ENCODE results near the gene TOR2A. TPM values are rescaled to one million over a fixed set of nuclear protein-coding genes. Genes with fewer than 3 reads are reported as not detected.
A peak's percentile ranks its signal among the peaks of the same experiment; 100 is the strongest.

TOR2A gene
- total RNA-seq, 1 donor, result 4.7 TPM

- TF ChIP-seq CTCF (IDR thresholded peaks at IDR 0.05; ENCODE audit: extremely low read depth, low read depth, low read length), result no peak
- Histone ChIP-seq H3K9me3 (ENCODE audit: low read depth, low read length) (no peaks in the 10 kb centered on the region), H3K27ac (ENCODE audit: low read depth, low read length) (peak overlapping the region; percentile 4), H3K4me3 (ENCODE audit: insufficient read depth, low read length) (no peak overlapping the region), H3K36me3 (ENCODE audit: insufficient read depth, low read length) (peaks cover 6% of the 10 kb centered on the region), H4K20me1 (ENCODE audit: insufficient read depth, low read length) (no peaks in the 10 kb centered on the region), H3K27me3 (ENCODE audit: insufficient read depth, low read length) (no peaks in the 10 kb centered on the region), H3K79me2 (ENCODE audit: insufficient read depth, low read length) (peaks cover 4% of the 10 kb centered on the region), H3K4me2 (ENCODE audit: insufficient read depth, low read length) (peak overlapping the region; percentile 40), H3K4me1 (ENCODE audit: insufficient read depth, low read length) (peaks cover 14% of the 10 kb centered on the region), H2AFZ (ENCODE audit: low read length) (no peak overlapping the region)
- no peak for DNase-seq (ENCODE audit: insufficient read length, low spot score, missing footprints)
These were observed 564 bp upstream of the TOR2A start for GRCh38 chr9:127735530-127736185.

- H4K20me1 ChIP-seq (ENCODE audit: insufficient read depth, low read length), result no peaks in the 10 kb centered on the region
- DNase-seq (ENCODE audit: insufficient read length, low spot score, missing footprints), result no peak
- peaks cover 10% of the 10 kb centered on the region for H3K4me1 ChIP-seq (ENCODE audit: insufficient read depth, low read length)
- H3K4me3 ChIP-seq (ENCODE audit: insufficient read depth, low read length), result peak overlapping the region; percentile 80
- peaks cover 6% of the 10 kb centered on the region for H3K36me3 ChIP-seq (ENCODE audit: insufficient read depth, low read length)
- no peak for TF ChIP-seq CTCF (IDR thresholded peaks at IDR 0.05; ENCODE audit: extremely low read depth, low read depth, low read length)
- peak overlapping the region; percentile 50 for H3K27ac ChIP-seq (ENCODE audit: low read depth, low read length)
- no peaks in the 10 kb centered on the region for H3K27me3 ChIP-seq (ENCODE audit: insufficient read depth, low read length)
- peak overlapping the region; percentile 79 for H3K4me2 ChIP-seq (ENCODE audit: insufficient read depth, low read length)
- H3K9me3 ChIP-seq (ENCODE audit: low read depth, low read length), result no peaks in the 10 kb centered on the region
- H3K79me2 ChIP-seq (ENCODE audit: insufficient read depth, low read length), result peaks cover 4% of the 10 kb centered on the region
- H2AFZ ChIP-seq (ENCODE audit: low read length), result peak overlapping the region; percentile 80
These were observed 797 bp downstream of the TOR2A start for GRCh38 chr9:127734247-127734746.

GRCh38 chr9:127733614-127734013 is 1.5 kb downstream of the TOR2A start:
- no peak overlapping the region for H3K4me2 ChIP-seq (ENCODE audit: insufficient read depth, low read length)
- no peak for DNase-seq (ENCODE audit: insufficient read length, low spot score, missing footprints)
- peaks cover 4% of the 10 kb centered on the region for H3K79me2 ChIP-seq (ENCODE audit: insufficient read depth, low read length)
- H3K27ac ChIP-seq (ENCODE audit: low read depth, low read length), result no peak overlapping the region
- no peak overlapping the region for H3K4me3 ChIP-seq (ENCODE audit: insufficient read depth, low read length)
- no peaks in the 10 kb centered on the region for H4K20me1 ChIP-seq (ENCODE audit: insufficient read depth, low read length)
- no peak for TF ChIP-seq CTCF (IDR thresholded peaks at IDR 0.05; ENCODE audit: extremely low read depth, low read depth, low read length)
- no peaks in the 10 kb centered on the region for H3K9me3 ChIP-seq (ENCODE audit: low read depth, low read length)
- no peaks in the 10 kb centered on the region for H3K27me3 ChIP-seq (ENCODE audit: insufficient read depth, low read length)
- H3K36me3 ChIP-seq (ENCODE audit: insufficient read depth, low read length), result peaks cover 6% of the 10 kb centered on the region
- no peak overlapping the region for H2AFZ ChIP-seq (ENCODE audit: low read length)
- peaks cover 10% of the 10 kb centered on the region for H3K4me1 ChIP-seq (ENCODE audit: insufficient read depth, low read length)

- no peak overlapping the region for H3K4me2 ChIP-seq (ENCODE audit: insufficient read depth, low read length)
- no peak for DNase-seq (ENCODE audit: insufficient read length, low spot score, missing footprints)
- H3K27me3 ChIP-seq (ENCODE audit: insufficient read depth, low read length), result no peaks in the 10 kb centered on the region
- H4K20me1 ChIP-seq (ENCODE audit: insufficient read depth, low read length), result no peaks in the 10 kb centered on the region
- no peak for TF ChIP-seq CTCF (IDR thresholded peaks at IDR 0.05; ENCODE audit: extremely low read depth, low read depth, low read length)
- no peaks in the 10 kb centered on the region for H3K9me3 ChIP-seq (ENCODE audit: low read depth, low read length)
- peaks cover 4% of the 10 kb centered on the region for H3K79me2 ChIP-seq (ENCODE audit: insufficient read depth, low read length)
- peaks cover 6% of the 10 kb centered on the region for H3K36me3 ChIP-seq (ENCODE audit: insufficient read depth, low read length)
- peaks cover 10% of the 10 kb centered on the region for H3K4me1 ChIP-seq (ENCODE audit: insufficient read depth, low read length)
- H3K4me3 ChIP-seq (ENCODE audit: insufficient read depth, low read length), result no peak overlapping the region
- no peak overlapping the region for H2AFZ ChIP-seq (ENCODE audit: low read length)
- no peak overlapping the region for H3K27ac ChIP-seq (ENCODE audit: low read depth, low read length)
These were observed 2.6 kb downstream of the TOR2A start for GRCh38 chr9:127732444-127732843.

Measured in osteoblast (primary cell).